H1 (cell line): ENCODE measurements around the gene OR52M1. TPM values are rescaled to one million over a fixed set of nuclear protein-coding genes. Genes with fewer than 3 reads are reported as not detected.

Experiments used
- CTCF ChIA-PET: fragments of 300-600 bp; sonication (Branson Sonifier 250); formaldehyde crosslinking; loops from one replicate; lab custom pipeline; 2021; ENCODE audit not compliant: partially characterized antibody; lab: Charles Lee
- POLR2A ChIA-PET: fragments of 300-600 bp; sonication (Branson Sonifier 250); formaldehyde crosslinking; loops from one replicate; lab custom pipeline; 2021; ENCODE audit warnings: inconsistent platforms; ENCODE audit not compliant: partially characterized antibody; lab: Charles Lee
- DNase-seq, 2 experiments: peaks; one replicate each; pipeline versions ENCODE4 v3.0.0 to v3.0.0-alpha.2; 2010 to 2022; ENCODE audit warnings: low spot score in 2 of 2, low read depth in 1 of 2, mixed read lengths in 1 of 2
- FAIRE-seq: peaks from 2 replicates; lab custom pipeline; 2011; peaks lifted over from hg19 to GRCh38; lab: Jason Lieb, UNC
- H2AFZ ChIP-seq: 2 replicates; pipeline ENCODE4 v1.8.1; 2012; ENCODE audit warnings: low read length, inconsistent platforms
- H2AK5ac ChIP-seq: 2 replicates; pipeline ENCODE4 v1.6.1; 2013; ENCODE audit warnings: low read depth, low read length
- H2BK120ac ChIP-seq: replicated peaks from 2 replicates; pipeline ENCODE3; 2013; ENCODE audit warnings: low read depth, low read length, inconsistent platforms
- H2BK12ac ChIP-seq: 2 replicates; pipeline ENCODE4 v1.6.1; 2013; ENCODE audit warnings: low read depth, low read length
- H2BK15ac ChIP-seq: 2 replicates; pipeline ENCODE4 v1.6.1; 2013; ENCODE audit warnings: low read length
- H2BK20ac ChIP-seq: 2 replicates; pipeline ENCODE4 v1.6.1; 2013; ENCODE audit warnings: low read length
- H2BK5ac ChIP-seq: 2 replicates; pipeline ENCODE4 v1.6.1; 2013; ENCODE audit warnings: low read depth, low read length
- H3K14ac ChIP-seq: 2 replicates; pipeline ENCODE4 v1.6.1; 2013; ENCODE audit warnings: inconsistent platforms; ENCODE audit not compliant: insufficient read length
- H3K18ac ChIP-seq: 2 replicates; pipeline ENCODE4 v1.6.1; 2013; ENCODE audit warnings: low read length; ENCODE audit errors: extremely low read depth
- H3K23ac ChIP-seq: 2 replicates; pipeline ENCODE4 v1.6.1; 2013; ENCODE audit warnings: inconsistent platforms; ENCODE audit not compliant: insufficient read length
- H3K23me2 ChIP-seq: 2 replicates; pipeline ENCODE4 v1.6.1; 2013; ENCODE audit warnings: low read depth, low read length
- H3K27ac ChIP-seq: 2 replicates; pipeline ENCODE4 v1.6.1; 2011; ENCODE audit warnings: low read depth, low read length, inconsistent platforms
- H3K27me3 ChIP-seq, 4 experiments: replicated peaks in 1 of 4; 1 replicate in 1 of 4; 2 replicates in 3 of 4; pipeline versions ENCODE4 v1.6.1 to v1.8.1; 2011 to 2013; ENCODE audit warnings: low read length in 3 of 4, mild to moderate bottlenecking in 3 of 4, inconsistent platforms in 2 of 4, mixed read lengths in 2 of 4, moderate library complexity in 1 of 4; ENCODE audit not compliant: control insufficient read depth in 3 of 4, insufficient read depth in 3 of 4; ENCODE audit errors: extremely low read depth in 1 of 4
- H3K36me3 ChIP-seq, 4 experiments: 2 replicates each; pipeline versions ENCODE4 v1.6.1 to v1.8.1; 2011 to 2013; ENCODE audit warnings: mild to moderate bottlenecking in 4 of 4, low read length in 3 of 4, moderate library complexity in 2 of 4, control low read depth in 1 of 4, inconsistent platforms in 1 of 4; ENCODE audit not compliant: insufficient read depth in 4 of 4, control insufficient read depth in 2 of 4
- H3K4ac ChIP-seq: replicated peaks from 2 replicates; pipeline ENCODE3; 2013; ENCODE audit warnings: low read length, low read depth, mixed read lengths, inconsistent platforms; ENCODE audit not compliant: insufficient read length
- H3K4me1 ChIP-seq, 4 experiments: replicated peaks in 1 of 4; 1 replicate in 1 of 4; 2 replicates in 3 of 4; pipeline versions ENCODE4 v1.6.1 to v1.8.1; 2011 to 2013; ENCODE audit warnings: low read length in 3 of 4, inconsistent platforms in 2 of 4, mixed read lengths in 1 of 4; ENCODE audit not compliant: insufficient read depth in 4 of 4, control insufficient read depth in 3 of 4
- H3K4me2 ChIP-seq, 2 experiments: 2 replicates each; pipeline versions ENCODE4 v1.6.1 to v1.8.1; 2011 to 2013; ENCODE audit warnings: low read depth in 2 of 2, low read length in 2 of 2, control low read depth in 1 of 2, inconsistent platforms in 1 of 2, mild to moderate bottlenecking in 1 of 2; ENCODE audit not compliant: insufficient read depth in 1 of 2
- H3K4me3 ChIP-seq, 4 experiments: fragments of 200-600, 300-600 bp in 1 of 4; sonication (generic), shearing (Covaris generic), sonication (Bioruptor Twin) in 1 of 4; 2 replicates each; pipeline versions ENCODE4 v1.5.1 to v1.8.1; 2011 to 2016; ENCODE audit warnings: low read length in 4 of 4, low read depth in 3 of 4, control low read depth in 2 of 4, inconsistent platforms in 2 of 4, mild to moderate bottlenecking in 2 of 4, mixed read lengths in 1 of 4, moderate library complexity in 1 of 4; ENCODE audit not compliant: insufficient read depth in 2 of 4; ENCODE audit errors: extremely low read depth in 1 of 4
- H3K56ac ChIP-seq: replicated peaks from 2 replicates; pipeline ENCODE3; 2013; ENCODE audit warnings: low read depth, mild to moderate bottlenecking, mixed read lengths, low read length, inconsistent platforms; ENCODE audit not compliant: insufficient read length
- H3K79me1 ChIP-seq: 2 replicates; pipeline ENCODE4 v1.6.1; 2013; ENCODE audit warnings: low read depth, low read length, control low read depth
- H3K79me2 ChIP-seq, 2 experiments: 2 replicates each; pipeline versions ENCODE4 v1.6.1 to v1.8.1; 2012 to 2013; ENCODE audit warnings: low read length in 2 of 2, mild to moderate bottlenecking in 2 of 2, inconsistent platforms in 1 of 2; ENCODE audit not compliant: insufficient read depth in 2 of 2, control insufficient read depth in 1 of 2
- H3K9ac ChIP-seq, 4 experiments: replicated peaks in 1 of 4; 1 replicate in 1 of 4; 2 replicates in 3 of 4; pipeline versions ENCODE4 v1.6.1 to v1.8.1; 2011 to 2013; ENCODE audit warnings: low read depth in 3 of 4, low read length in 3 of 4, control low read depth in 2 of 4, mild to moderate bottlenecking in 2 of 4, moderate library complexity in 2 of 4, inconsistent platforms in 1 of 4; ENCODE audit errors: extremely low read depth in 1 of 4
- H3K9me3 ChIP-seq, 2 experiments: 2 replicates each; pipeline versions ENCODE4 v1.6.1 to v1.8.1; 2012 to 2013; ENCODE audit warnings: mild to moderate bottlenecking in 2 of 2, moderate library complexity in 2 of 2, control low read depth in 1 of 2, inconsistent platforms in 1 of 2, low read depth in 1 of 2, low read length in 1 of 2, mixed read lengths in 1 of 2; ENCODE audit not compliant: insufficient read depth in 2 of 2
- H4K20me1 ChIP-seq, 2 experiments: replicated peaks in 1 of 2; 2 replicates each; pipeline versions ENCODE3 to v1.8.1; 2011 to 2013; ENCODE audit warnings: inconsistent platforms in 2 of 2, low read length in 2 of 2, mild to moderate bottlenecking in 1 of 2; ENCODE audit not compliant: insufficient read depth in 2 of 2, control insufficient read depth in 1 of 2
- H4K5ac ChIP-seq: 2 replicates; pipeline ENCODE4 v1.6.1; 2013; ENCODE audit warnings: low read length, low read depth, mixed read lengths, inconsistent platforms; ENCODE audit not compliant: insufficient read length
- H4K8ac ChIP-seq: 2 replicates; pipeline ENCODE4 v1.8.0; 2013; ENCODE audit warnings: mild to moderate bottlenecking, moderate library complexity, low read length, inconsistent platforms; ENCODE audit not compliant: insufficient read depth; ENCODE audit errors: extremely low read depth
- H4K91ac ChIP-seq: replicated peaks from 2 replicates; pipeline ENCODE3; 2013; ENCODE audit warnings: low read length, mixed read lengths, inconsistent platforms; ENCODE audit not compliant: insufficient read length
- BCL11A ChIP-seq, 2 experiments: IDR thresholded peaks; one replicate each; pipeline ENCODE4 v1.6.1; 2011; ENCODE audit warnings: low read depth in 2 of 2, low read length in 2 of 2, mild to moderate bottlenecking in 2 of 2
- EP300 ChIP-seq, 2 experiments: IDR thresholded peaks; 1 replicate in 1 of 2; 2 replicates in 1 of 2; pipeline ENCODE4 v1.6.1; 2011 to 2012; ENCODE audit warnings: low read depth in 2 of 2, low read length in 2 of 2, mild to moderate bottlenecking in 2 of 2, borderline replicate concordance in 1 of 2, inconsistent platforms in 1 of 2, moderate library complexity in 1 of 2
- KDM5A ChIP-seq: fragments of 200-600 bp; IDR thresholded peaks from 2 replicates; pipeline ENCODE4 v1.7.1; 2012; ENCODE audit warnings: mild to moderate bottlenecking, low read length, inconsistent platforms, mixed read lengths
- POLR2A ChIP-seq, 2 experiments: IDR thresholded peaks; 1 replicate in 1 of 2; 2 replicates in 1 of 2; pipeline ENCODE4 v1.6.1; 2011; ENCODE audit warnings: low read depth in 2 of 2, low read length in 2 of 2, mild to moderate bottlenecking in 2 of 2; ENCODE audit errors: control extremely low read depth in 1 of 2
- POLR2AphosphoS5 ChIP-seq: IDR thresholded peaks from 2 replicates; pipeline ENCODE4 v1.6.1; 2011; ENCODE audit warnings: low read depth, low read length
- RFX5 ChIP-seq: IDR thresholded peaks from 2 replicates; pipeline ENCODE4 v1.6.1; 2011; ENCODE audit warnings: low read depth, low read length, improper control_type of control experiment, borderline replicate concordance
- SP4 ChIP-seq: IDR thresholded peaks from 2 replicates; pipeline ENCODE4 v1.6.1; 2012; ENCODE audit warnings: low read length, inconsistent platforms
- TBP ChIP-seq: IDR thresholded peaks from 2 replicates; pipeline ENCODE4 v1.6.1; 2011; ENCODE audit warnings: low read depth, low read length, improper control_type of control experiment
- WGBS, 2 experiments: shearing (Covaris generic) in 1 of 2; methylation state at CpG; one replicate each; pipeline versions ENCODE4 v1.1.6 to v1.1.7; 2013 to 2015; ENCODE audit warnings: low lambda C conversion rate in 2 of 2, mixed read lengths in 2 of 2, inconsistent platforms in 1 of 2, low coverage in 1 of 2, missing lambda C conversion rate in 1 of 2; ENCODE audit not compliant: insufficient replicate concordance in 2 of 2, insufficient coverage in 1 of 2, insufficient read length in 1 of 2; ENCODE audit errors: extremely low coverage in 1 of 2, missing lambda C conversion rate in 1 of 2; 5-methylcytosine and 5-hydroxymethylcytosine counted together
- polyA plus RNA-seq, 7 experiments: library from polyadenylated mRNA; depleted of rRNA in 3 of 7; stranded (reverse) in 5 of 7; unstranded in 2 of 7; fragments of >200 nt in 5 of 7; fragments of 200-250 nt in 2 of 7; gene quantifications; 1 replicate in 5 of 7; 2 replicates in 1 of 7; 4 replicates in 1 of 7; pipeline versions ENCODE4 v1.2.1 to v1.2.3, GENCODE V29; 2011 to 2013; ENCODE audit warnings: missing spikeins in 2 of 7, mixed read lengths in 2 of 7
- total RNA-seq: library from RNA; stranded (reverse); fragmentation: NEBNext Ultra II Directional; extraction: Animal tissue kit (Norgen Biotek cat#: 25700); gene quantifications from 2 replicates; pipeline ENCODE4 v1.2.1, GENCODE V29; 2021
- TF ChIP-seq, protein P1 (sequence below): IDR thresholded peaks from 2 replicates; pipeline ENCODE4 v1.6.1; 2012; ENCODE audit warnings: low read length, inconsistent platforms
- TF ChIP-seq, protein P2 (sequence below): IDR thresholded peaks from 2 replicates; pipeline ENCODE4 v1.6.1; 2011; ENCODE audit warnings: low read length, improper control_type of control experiment

The OR52M1 gene
- total and polyA plus RNA-seq, 2 of the 8 experiments (the other 6 are each of a cell fraction or from before 2014, with no cell fraction given): not detected

DNA sequence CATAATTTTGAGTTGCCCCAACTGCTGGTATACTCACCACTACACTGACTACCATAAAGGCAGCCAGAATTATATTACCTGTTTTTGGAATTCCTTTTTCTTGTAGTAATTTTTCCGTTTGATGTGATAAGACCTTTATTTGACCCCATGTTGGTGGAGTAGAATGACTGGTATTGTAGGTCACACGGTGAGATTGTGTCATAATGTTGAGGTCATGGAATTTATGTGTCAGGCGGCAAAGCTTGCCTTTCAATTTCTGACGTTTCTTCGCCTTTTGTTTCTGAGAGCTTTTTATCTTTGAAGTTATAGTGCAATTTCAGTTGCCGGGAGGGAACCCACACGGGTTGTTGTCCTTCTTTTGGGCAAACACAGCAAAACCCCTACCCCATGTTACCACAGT is 49.5 kb upstream of the OR52M1 start:
- no peak for FAIRE-seq
- POLR2A ChIA-PET: no interaction called here
- TF ChIP-seq BCL11A (IDR thresholded peaks at IDR 0.05; ENCODE audit: low read depth in 2 of 2, low read length in 2 of 2) (no peak), SP4 (no peak), RFX5 (no peak), KDM5A (no peak), POLR2A (IDR thresholded peaks at IDR 0.05; ENCODE audit: control extremely low read depth in 1 of 2, low read depth in 2 of 2, low read length in 2 of 2) (no peak), POLR2AphosphoS5 (no peak), EP300 (IDR thresholded peaks at IDR 0.05; ENCODE audit: borderline replicate concordance in 1 of 2, low read depth in 2 of 2, low read length in 2 of 2) (no peak), TBP (no peak)
- TF ChIP-seq, protein P1, sequence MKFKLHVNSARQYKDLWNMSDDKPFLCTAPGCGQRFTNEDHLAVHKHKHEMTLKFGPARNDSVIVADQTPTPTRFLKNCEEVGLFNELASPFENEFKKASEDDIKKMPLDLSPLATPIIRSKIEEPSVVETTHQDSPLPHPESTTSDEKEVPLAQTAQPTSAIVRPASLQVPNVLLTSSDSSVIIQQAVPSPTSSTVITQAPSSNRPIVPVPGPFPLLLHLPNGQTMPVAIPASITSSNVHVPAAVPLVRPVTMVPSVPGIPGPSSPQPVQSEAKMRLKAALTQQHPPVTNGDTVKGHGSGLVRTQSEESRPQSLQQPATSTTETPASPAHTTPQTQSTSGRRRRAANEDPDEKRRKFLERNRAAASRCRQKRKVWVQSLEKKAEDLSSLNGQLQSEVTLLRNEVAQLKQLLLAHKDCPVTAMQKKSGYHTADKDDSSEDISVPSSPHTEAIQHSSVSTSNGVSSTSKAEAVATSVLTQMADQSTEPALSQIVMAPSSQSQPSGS: no peak
- TF ChIP-seq, protein P2, sequence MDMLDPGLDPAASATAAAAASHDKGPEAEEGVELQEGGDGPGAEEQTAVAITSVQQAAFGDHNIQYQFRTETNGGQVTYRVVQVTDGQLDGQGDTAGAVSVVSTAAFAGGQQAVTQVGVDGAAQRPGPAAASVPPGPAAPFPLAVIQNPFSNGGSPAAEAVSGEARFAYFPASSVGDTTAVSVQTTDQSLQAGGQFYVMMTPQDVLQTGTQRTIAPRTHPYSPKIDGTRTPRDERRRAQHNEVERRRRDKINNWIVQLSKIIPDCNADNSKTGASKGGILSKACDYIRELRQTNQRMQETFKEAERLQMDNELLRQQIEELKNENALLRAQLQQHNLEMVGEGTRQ: no peak

More for the DNA sequence above, 49.5 kb upstream of the OR52M1 start:
- CTCF ChIA-PET: interaction anchor here (0.6 to 7.2 kb wide), 4 partner anchors 11 to 311 kb away, joined by 3 to 104 read pairs (median 3); no protein-coding TSS in a partner anchor
- Histone ChIP-seq H3K36me3 (no peaks in the 10 kb centered on the region), H2AK5ac (no peak overlapping the region), H3K4me3 (no peak overlapping the region), H3K9ac (no peak overlapping the region), H3K4me1 (no peaks in the 10 kb centered on the region), H4K8ac (no peak overlapping the region), H4K5ac (no peak overlapping the region), H3K79me2 (no peaks in the 10 kb centered on the region), H2BK120ac (no peak overlapping the region), H3K56ac (no peak overlapping the region), H2BK12ac (no peak overlapping the region), H2BK5ac (no peak overlapping the region), H3K23ac (no peak overlapping the region), H4K91ac (no peak overlapping the region), H4K20me1 (no peaks in the 10 kb centered on the region), H3K27me3 (no peaks in the 10 kb centered on the region), H3K4me2 (no peak overlapping the region), H3K4ac (no peak overlapping the region), H2BK20ac (no peak overlapping the region), H2BK15ac (no peak overlapping the region), H3K14ac (no peak overlapping the region), H2AFZ (no peak overlapping the region), H3K27ac (no peak overlapping the region), H3K23me2 (no peaks in the 10 kb centered on the region), H3K79me1 (no peaks in the 10 kb centered on the region), H3K18ac (no peak overlapping the region), H3K9me3 (no peaks in the 10 kb centered on the region)
- 86% methylated on average over 7 of the region's 7 CpGs; no CpG with 5 or more reads in 1 of the 2 experiments for WGBS, 2 experiments
- DNase-seq: no peak
